ENCODE results near the gene E2F6. TPM values are rescaled to one million over a fixed set of nuclear protein-coding genes. Genes with fewer than 3 reads are reported as not detected.

The E2F6 gene
- total and polyA plus RNA-seq, 2 donors (not counting 3 experiments of a cell fraction or from before 2014, with no cell fraction given), result 7.9 to 15.7 TPM

- TF ChIP-seq FOS (IDR thresholded peaks at IDR 0.05; ENCODE audit: borderline replicate concordance, insufficient read depth, low read length) (no peak), MYC (IDR thresholded peaks at IDR 0.05; ENCODE audit: low read depth, low read length) (no peak), GATA2 (IDR thresholded peaks at IDR 0.05; ENCODE audit: insufficient read depth, insufficient read length, low read depth, low read length) (no peak), POLR2A (IDR thresholded peaks at IDR 0.05; ENCODE audit: low read depth, low read length) (no peak), EZH2 (IDR thresholded peaks at IDR 0.05; ENCODE audit: borderline replicate concordance, low read depth, low read length, severe bottlenecking) (no peak), JUN (IDR thresholded peaks at IDR 0.05; ENCODE audit: borderline replicate concordance, insufficient read depth, insufficient read length, low read depth) (no peak), POLR2AphosphoS5 (IDR thresholded peaks at IDR 0.05; ENCODE audit: insufficient read depth, low read depth, low read length) (no peak)
- TF ChIP-seq, protein P1, sequence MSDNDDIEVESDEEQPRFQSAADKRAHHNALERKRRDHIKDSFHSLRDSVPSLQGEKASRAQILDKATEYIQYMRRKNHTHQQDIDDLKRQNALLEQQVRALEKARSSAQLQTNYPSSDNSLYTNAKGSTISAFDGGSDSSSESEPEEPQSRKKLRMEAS (IDR thresholded peaks at IDR 0.05; ENCODE audit: insufficient read depth, insufficient read length), result no peak
- TF ChIP-seq, protein P2, sequence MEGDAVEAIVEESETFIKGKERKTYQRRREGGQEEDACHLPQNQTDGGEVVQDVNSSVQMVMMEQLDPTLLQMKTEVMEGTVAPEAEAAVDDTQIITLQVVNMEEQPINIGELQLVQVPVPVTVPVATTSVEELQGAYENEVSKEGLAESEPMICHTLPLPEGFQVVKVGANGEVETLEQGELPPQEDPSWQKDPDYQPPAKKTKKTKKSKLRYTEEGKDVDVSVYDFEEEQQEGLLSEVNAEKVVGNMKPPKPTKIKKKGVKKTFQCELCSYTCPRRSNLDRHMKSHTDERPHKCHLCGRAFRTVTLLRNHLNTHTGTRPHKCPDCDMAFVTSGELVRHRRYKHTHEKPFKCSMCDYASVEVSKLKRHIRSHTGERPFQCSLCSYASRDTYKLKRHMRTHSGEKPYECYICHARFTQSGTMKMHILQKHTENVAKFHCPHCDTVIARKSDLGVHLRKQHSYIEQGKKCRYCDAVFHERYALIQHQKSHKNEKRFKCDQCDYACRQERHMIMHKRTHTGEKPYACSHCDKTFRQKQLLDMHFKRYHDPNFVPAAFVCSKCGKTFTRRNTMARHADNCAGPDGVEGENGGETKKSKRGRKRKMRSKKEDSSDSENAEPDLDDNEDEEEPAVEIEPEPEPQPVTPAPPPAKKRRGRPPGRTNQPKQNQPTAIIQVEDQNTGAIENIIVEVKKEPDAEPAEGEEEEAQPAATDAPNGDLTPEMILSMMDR (IDR thresholded peaks at IDR 0.05; ENCODE audit: extremely low read depth in 1 of 2, insufficient read depth in 1 of 2, low read depth in 1 of 2, low read length in 2 of 2), result no peak
- DNase-seq (ENCODE audit: low read depth, low spot score) (no peak), FAIRE-seq (no peak)
- Histone ChIP-seq H3K36me3 (ENCODE audit: control insufficient read depth in 2 of 2, extremely low read depth in 1 of 2, insufficient read depth in 2 of 2, low read length in 2 of 2) (no peaks in the 10 kb centered on the region), H3K9me3 (replicated peaks; ENCODE audit: control insufficient read depth, insufficient read depth, low read length) (no peaks in the 10 kb centered on the region), H3K27ac (ENCODE audit: insufficient read depth, low read depth, low read length) (no peak overlapping the region), H2AFZ (ENCODE audit: low read depth, low read length) (no peak overlapping the region), H3K9ac (replicated peaks; ENCODE audit: extremely low read depth, insufficient read depth, low read length) (no peak overlapping the region), H4K20me1 (replicated peaks; ENCODE audit: control insufficient read depth, extremely low read depth, insufficient read depth, low read length) (no peaks in the 10 kb centered on the region), H3K27me3 (ENCODE audit: control insufficient read depth in 2 of 2, insufficient read depth in 2 of 2, low read length in 2 of 2) (no peaks in the 10 kb centered on the region), H3K4me2 (ENCODE audit: insufficient read depth, low read length) (no peak overlapping the region), H3K4me1 (ENCODE audit: control insufficient read depth, extremely low read depth, insufficient read depth, low read length) (no peaks in the 10 kb centered on the region), H3K4me3 (replicated peaks in 1 of 3; ENCODE audit: insufficient read depth in 1 of 3, low read depth in 1 of 3, low read length in 3 of 3) (no peak overlapping the region), H3K9me1 (replicated peaks; ENCODE audit: control insufficient read depth, extremely low read depth, insufficient read depth, low read length) (no peaks in the 10 kb centered on the region), H3K79me2 (ENCODE audit: control insufficient read depth, insufficient read depth, low read length) (no peaks in the 10 kb centered on the region)
- intact Hi-C loops (cut with micrococcal nuclease) (no loop called here), dilution Hi-C loops (cut with MboI; ENCODE audit: extremely low pct_ligation_motif_present, low sequenced_read_pairs) (no loop called here)
- ChIA-PET POLR2A (no interaction called here), CTCF (interaction anchor here (1.0 kb wide), 1 partner anchor 17 kb away, joined by 4 read pairs; no protein-coding TSS in a partner anchor)
- no TSS peak for BruUV-seq (replicated peaks)
Measured at GRCh38 chr2:11434443-11434842, 31.5 kb downstream of the E2F6 start.
